ENCODE results near the gene MTCH2. TPM values are rescaled to one million over a fixed set of nuclear protein-coding genes. Genes with fewer than 3 reads are reported as not detected.

MTCH2 gene
- total RNA-seq, 1 experiment from 2014 or later: 176 TPM

- no CpG with 5 or more reads among the region's 3 CpGs for WGBS (ENCODE audit: extremely low coverage, insufficient read length, low lambda C conversion rate)
These were observed 71.6 kb downstream of the MTCH2 start for GRCh38 chr11:47570651-47571356.

More at GRCh38 chr11:47570651-47571356, 71.6 kb downstream of the MTCH2 start:
- Histone ChIP-seq H3K14ac (ENCODE audit: insufficient read depth, low read length) (no peak overlapping the region), H2AFZ (ENCODE audit: low read length) (no peak overlapping the region), H3K9me3 (ENCODE audit: control insufficient read depth, low read depth, low read length) (no peaks in the 10 kb centered on the region), H3K79me2 (ENCODE audit: insufficient read depth, low read length) (no peaks in the 10 kb centered on the region; the same call in 1 of the 2 replicates), H3K23ac (ENCODE audit: insufficient read length, low read depth, low read length) (no peak overlapping the region), H4K5ac (ENCODE audit: insufficient read length, low read depth, low read length) (no peak overlapping the region), H3K4me1 (ENCODE audit: insufficient read depth, low read length) (no peaks in the 10 kb centered on the region), H2AK5ac (ENCODE audit: insufficient read length, low read length) (no peak overlapping the region), H4K8ac (replicated peaks; ENCODE audit: insufficient read length, low read depth, low read length) (no peak overlapping the region), H3K27ac (ENCODE audit: insufficient read length, low read depth, low read length) (no peak overlapping the region), H2BK120ac (ENCODE audit: low read depth, low read length, poor library complexity, severe bottlenecking) (no peak overlapping the region), H3K9ac (ENCODE audit: extremely low read depth, insufficient read length, low read length) (no peak overlapping the region), H2BK15ac (ENCODE audit: low read depth, low read length) (no peak overlapping the region), H3T11ph (ENCODE audit: low read length) (no peak overlapping the region), H3K56ac (ENCODE audit: insufficient read length, low read depth, low read length) (no peak overlapping the region), H3K79me1 (ENCODE audit: insufficient read depth, low read depth, low read length, poor library complexity, severe bottlenecking) (peaks cover 3% of the 10 kb centered on the region), H3K4me2 (ENCODE audit: insufficient read depth, insufficient read length, low read length) (no peak overlapping the region), H3K27me3 (ENCODE audit: insufficient read depth, low read length) (no peaks in the 10 kb centered on the region), H3K4ac (ENCODE audit: low read depth, low read length) (no peak overlapping the region), H2BK5ac (ENCODE audit: insufficient read length, low read length) (no peak overlapping the region), H3K18ac (ENCODE audit: insufficient read length, low read depth, low read length) (no peak overlapping the region), H3K23me2 (ENCODE audit: insufficient read length, low read depth, low read length, poor library complexity, severe bottlenecking) (no peaks in the 10 kb centered on the region), H4K20me1 (ENCODE audit: control insufficient read depth, insufficient read depth, insufficient read length) (no peaks in the 10 kb centered on the region), H2BK12ac (ENCODE audit: insufficient read length, low read depth, low read length) (no peak overlapping the region), H2BK20ac (ENCODE audit: low read depth, low read length, poor library complexity, severe bottlenecking) (no peak overlapping the region), H4K91ac (ENCODE audit: insufficient read length, low read depth, low read length) (no peak overlapping the region)
- H3K9me3 Mint-ChIP-seq: no peaks in the 10 kb centered on the region
- TF ChIP-seq, protein P1, sequence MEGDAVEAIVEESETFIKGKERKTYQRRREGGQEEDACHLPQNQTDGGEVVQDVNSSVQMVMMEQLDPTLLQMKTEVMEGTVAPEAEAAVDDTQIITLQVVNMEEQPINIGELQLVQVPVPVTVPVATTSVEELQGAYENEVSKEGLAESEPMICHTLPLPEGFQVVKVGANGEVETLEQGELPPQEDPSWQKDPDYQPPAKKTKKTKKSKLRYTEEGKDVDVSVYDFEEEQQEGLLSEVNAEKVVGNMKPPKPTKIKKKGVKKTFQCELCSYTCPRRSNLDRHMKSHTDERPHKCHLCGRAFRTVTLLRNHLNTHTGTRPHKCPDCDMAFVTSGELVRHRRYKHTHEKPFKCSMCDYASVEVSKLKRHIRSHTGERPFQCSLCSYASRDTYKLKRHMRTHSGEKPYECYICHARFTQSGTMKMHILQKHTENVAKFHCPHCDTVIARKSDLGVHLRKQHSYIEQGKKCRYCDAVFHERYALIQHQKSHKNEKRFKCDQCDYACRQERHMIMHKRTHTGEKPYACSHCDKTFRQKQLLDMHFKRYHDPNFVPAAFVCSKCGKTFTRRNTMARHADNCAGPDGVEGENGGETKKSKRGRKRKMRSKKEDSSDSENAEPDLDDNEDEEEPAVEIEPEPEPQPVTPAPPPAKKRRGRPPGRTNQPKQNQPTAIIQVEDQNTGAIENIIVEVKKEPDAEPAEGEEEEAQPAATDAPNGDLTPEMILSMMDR (conservative IDR thresholded peaks at IDR 0.05): no peak
- H3K4me3 Mint-ChIP-seq: no peak overlapping the region
- H3K27me3 Mint-ChIP-seq (ENCODE audit: low read depth): no peaks in the 10 kb centered on the region
- no peak overlapping the region for H3K27ac Mint-ChIP-seq
- H3K4me1 Mint-ChIP-seq: peaks cover 5 to 6% of the 10 kb centered on the region in 2 experiments; a peak in 3 of 4 replicates
- no peak for DNase-seq
- peaks cover 18 to 71% (median 62%) of the 10 kb centered on the region in 3 experiments for H3K36me3 Mint-ChIP-seq (ENCODE audit: insufficient read depth in 1 of 3, low read depth in 3 of 3)
